ENCODE results near the gene MSS51. TPM values are rescaled to one million over a fixed set of nuclear protein-coding genes. Genes with fewer than 3 reads are reported as not detected.
A peak's percentile ranks its signal among the peaks of the same experiment; 100 is the strongest.

Gene MSS51
- total RNA-seq, 1 donor, result 2.2 TPM

DNA sequence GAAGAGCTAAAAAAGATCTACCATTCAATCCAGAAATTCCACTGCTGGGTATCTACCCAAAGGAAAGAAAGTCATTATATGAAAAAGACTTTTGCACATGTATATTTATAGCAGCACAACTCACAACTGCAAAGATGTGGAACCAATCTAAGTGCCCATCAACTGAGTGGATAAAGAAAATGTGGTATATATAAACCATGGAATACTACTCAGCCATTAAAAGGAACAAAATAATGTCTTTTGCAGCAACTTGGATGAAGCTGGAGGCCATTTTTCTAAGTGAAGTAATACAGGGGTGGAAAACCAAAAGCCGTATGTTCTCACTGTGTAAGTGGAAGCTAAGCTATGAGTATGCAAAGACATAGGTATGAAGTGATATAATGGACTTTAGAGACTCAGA lies 22.5 kb downstream of the MSS51 start:
- TF ChIP-seq, protein P1, sequence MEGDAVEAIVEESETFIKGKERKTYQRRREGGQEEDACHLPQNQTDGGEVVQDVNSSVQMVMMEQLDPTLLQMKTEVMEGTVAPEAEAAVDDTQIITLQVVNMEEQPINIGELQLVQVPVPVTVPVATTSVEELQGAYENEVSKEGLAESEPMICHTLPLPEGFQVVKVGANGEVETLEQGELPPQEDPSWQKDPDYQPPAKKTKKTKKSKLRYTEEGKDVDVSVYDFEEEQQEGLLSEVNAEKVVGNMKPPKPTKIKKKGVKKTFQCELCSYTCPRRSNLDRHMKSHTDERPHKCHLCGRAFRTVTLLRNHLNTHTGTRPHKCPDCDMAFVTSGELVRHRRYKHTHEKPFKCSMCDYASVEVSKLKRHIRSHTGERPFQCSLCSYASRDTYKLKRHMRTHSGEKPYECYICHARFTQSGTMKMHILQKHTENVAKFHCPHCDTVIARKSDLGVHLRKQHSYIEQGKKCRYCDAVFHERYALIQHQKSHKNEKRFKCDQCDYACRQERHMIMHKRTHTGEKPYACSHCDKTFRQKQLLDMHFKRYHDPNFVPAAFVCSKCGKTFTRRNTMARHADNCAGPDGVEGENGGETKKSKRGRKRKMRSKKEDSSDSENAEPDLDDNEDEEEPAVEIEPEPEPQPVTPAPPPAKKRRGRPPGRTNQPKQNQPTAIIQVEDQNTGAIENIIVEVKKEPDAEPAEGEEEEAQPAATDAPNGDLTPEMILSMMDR (IDR thresholded peaks at IDR 0.05; ENCODE audit: extremely low read depth, low read depth, low read length), result no peak
- no peaks in the 10 kb centered on the region for H3K27me3 ChIP-seq (ENCODE audit: insufficient read depth, low read length)
- H3K9me3 ChIP-seq (ENCODE audit: low read depth, low read length), result no peaks in the 10 kb centered on the region
- H2AFZ ChIP-seq (ENCODE audit: low read length), result no peak overlapping the region
- peaks cover 30% of the 10 kb centered on the region for H3K4me1 ChIP-seq (ENCODE audit: insufficient read depth, low read length)
- no peak overlapping the region for H3K27ac ChIP-seq (ENCODE audit: low read depth, low read length)
- peaks cover 67% of the 10 kb centered on the region for H3K79me2 ChIP-seq (ENCODE audit: insufficient read depth, low read length)
- no peak overlapping the region for H3K4me2 ChIP-seq (ENCODE audit: insufficient read depth, low read length)
- H3K36me3 ChIP-seq (ENCODE audit: insufficient read depth, low read length), result no peaks in the 10 kb centered on the region
- no peak for DNase-seq (ENCODE audit: insufficient read length, low spot score, missing footprints)
- peaks cover 49% of the 10 kb centered on the region for H4K20me1 ChIP-seq (ENCODE audit: insufficient read depth, low read length)
- no peak overlapping the region for H3K4me3 ChIP-seq (ENCODE audit: insufficient read depth, low read length)

DNA sequence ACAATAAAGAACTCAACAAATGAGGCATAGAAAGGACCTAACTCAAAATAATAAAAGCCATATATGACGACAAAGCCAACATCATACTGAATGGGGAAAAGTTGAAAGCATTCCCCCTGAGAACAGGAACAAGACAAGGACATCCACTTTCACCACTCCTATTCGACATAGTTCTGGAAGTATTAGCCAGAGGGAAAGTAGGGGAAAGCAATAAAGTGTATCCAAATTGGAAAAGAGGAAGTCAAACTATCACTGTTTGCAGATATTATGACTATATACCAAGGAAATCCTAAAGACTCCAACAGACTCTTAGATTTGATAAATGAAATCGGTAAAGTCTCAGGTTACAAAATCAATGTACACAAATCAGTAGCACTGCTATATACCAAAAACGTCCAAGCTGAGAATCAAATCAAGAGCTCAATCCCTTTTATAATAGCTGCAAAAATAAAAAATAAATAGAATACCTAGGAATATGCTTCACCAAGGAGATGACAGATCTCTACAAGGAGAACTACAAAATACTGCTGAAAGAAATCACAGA lies 24.3 kb downstream of the MSS51 start:
- Histone ChIP-seq H3K27me3 (ENCODE audit: insufficient read depth, low read length) (no peaks in the 10 kb centered on the region), H3K4me3 (ENCODE audit: insufficient read depth, low read length) (no peak overlapping the region), H4K20me1 (ENCODE audit: insufficient read depth, low read length) (peaks cover 56% of the 10 kb centered on the region), H3K79me2 (ENCODE audit: insufficient read depth, low read length) (peaks cover 85% of the 10 kb centered on the region), H3K4me1 (ENCODE audit: insufficient read depth, low read length) (peaks cover 23% of the 10 kb centered on the region), H3K4me2 (ENCODE audit: insufficient read depth, low read length) (no peak overlapping the region), H3K27ac (ENCODE audit: low read depth, low read length) (no peak overlapping the region), H2AFZ (ENCODE audit: low read length) (no peak overlapping the region), H3K9me3 (ENCODE audit: low read depth, low read length) (no peaks in the 10 kb centered on the region), H3K36me3 (ENCODE audit: insufficient read depth, low read length) (no peaks in the 10 kb centered on the region)
- TF ChIP-seq, protein P1 (IDR thresholded peaks at IDR 0.05; ENCODE audit: extremely low read depth, low read depth, low read length), result no peak
- DNase-seq (ENCODE audit: insufficient read length, low spot score, missing footprints), result no peak

DNA sequence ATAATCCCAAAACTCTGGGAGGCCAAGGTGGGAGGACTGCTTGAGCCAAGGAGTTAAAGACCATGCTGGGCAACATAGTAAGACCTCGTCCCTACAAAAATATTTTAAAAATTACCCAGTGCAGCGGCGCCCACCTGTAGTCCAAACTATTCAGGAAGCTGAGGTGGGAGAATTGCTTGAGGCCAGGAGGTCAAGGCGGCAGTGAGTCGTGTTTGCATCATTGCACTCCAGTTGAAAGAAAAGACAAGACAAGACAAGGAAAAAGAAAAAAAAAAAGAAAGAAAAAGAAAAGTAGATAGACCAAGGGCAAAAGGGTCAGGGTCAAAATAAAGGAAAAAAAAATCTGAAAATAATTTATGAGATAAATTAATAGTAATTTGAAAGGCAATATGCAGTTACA lies 25.3 kb downstream of the MSS51 start:
- H3K4me1 ChIP-seq (ENCODE audit: insufficient read depth, low read length), result peaks cover 21% of the 10 kb centered on the region
- H3K4me3 ChIP-seq (ENCODE audit: insufficient read depth, low read length), result no peak overlapping the region
- peaks cover 61% of the 10 kb centered on the region for H4K20me1 ChIP-seq (ENCODE audit: insufficient read depth, low read length)
- peaks cover 94% of the 10 kb centered on the region for H3K79me2 ChIP-seq (ENCODE audit: insufficient read depth, low read length)
- H3K27me3 ChIP-seq (ENCODE audit: insufficient read depth, low read length), result no peaks in the 10 kb centered on the region
- no peaks in the 10 kb centered on the region for H3K36me3 ChIP-seq (ENCODE audit: insufficient read depth, low read length)
- no peaks in the 10 kb centered on the region for H3K9me3 ChIP-seq (ENCODE audit: low read depth, low read length)
- H3K4me2 ChIP-seq (ENCODE audit: insufficient read depth, low read length), result no peak overlapping the region
- no peak overlapping the region for H3K27ac ChIP-seq (ENCODE audit: low read depth, low read length)
- no peak overlapping the region for H2AFZ ChIP-seq (ENCODE audit: low read length)
- TF ChIP-seq, protein P1 (IDR thresholded peaks at IDR 0.05; ENCODE audit: extremely low read depth, low read depth, low read length), result no peak
- no peak for DNase-seq (ENCODE audit: insufficient read length, low spot score, missing footprints)

DNA sequence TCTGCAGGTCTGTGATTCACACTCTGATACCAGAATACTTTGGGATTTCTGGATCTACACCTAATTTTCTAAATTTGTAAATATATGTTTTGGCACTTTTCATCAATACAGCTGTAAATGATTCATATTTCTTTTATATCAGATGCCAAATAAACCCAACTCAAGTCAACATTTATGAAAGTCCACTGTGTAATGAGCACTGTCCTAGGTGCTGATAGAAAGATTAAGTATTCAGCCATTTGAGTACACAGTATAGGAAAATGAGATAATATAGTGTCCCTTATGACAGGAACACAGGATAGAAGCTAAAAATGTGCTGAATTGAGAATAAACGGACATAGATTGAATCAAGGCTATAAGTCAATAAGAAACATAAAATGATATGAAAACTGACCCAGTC lies 25.9 kb downstream of the MSS51 start:
- no peak overlapping the region for H3K27ac ChIP-seq (ENCODE audit: low read depth, low read length)
- H3K27me3 ChIP-seq (ENCODE audit: insufficient read depth, low read length), result no peaks in the 10 kb centered on the region
- no peak overlapping the region for H3K4me2 ChIP-seq (ENCODE audit: insufficient read depth, low read length)
- H4K20me1 ChIP-seq (ENCODE audit: insufficient read depth, low read length), result peaks cover 64% of the 10 kb centered on the region
- peaks cover 16% of the 10 kb centered on the region for H3K4me1 ChIP-seq (ENCODE audit: insufficient read depth, low read length)
- no peaks in the 10 kb centered on the region for H3K36me3 ChIP-seq (ENCODE audit: insufficient read depth, low read length)
- no peak overlapping the region for H3K4me3 ChIP-seq (ENCODE audit: insufficient read depth, low read length)
- peak; percentile 29 for DNase-seq (ENCODE audit: insufficient read length, low spot score, missing footprints)
- H3K79me2 ChIP-seq (ENCODE audit: insufficient read depth, low read length), result peaks cover 98% of the 10 kb centered on the region
- no peak overlapping the region for H2AFZ ChIP-seq (ENCODE audit: low read length)
- TF ChIP-seq, protein P1 (IDR thresholded peaks at IDR 0.05; ENCODE audit: extremely low read depth, low read depth, low read length), result no peak
- H3K9me3 ChIP-seq (ENCODE audit: low read depth, low read length), result no peaks in the 10 kb centered on the region

Data from osteoblast (primary cell).